ENCODE data around the gene ATG101.

GRCh38 chr12:52091061-52091460 is 21.3 kb downstream of the ATG101 start:
- TF ChIP-seq CTCF (conservative IDR thresholded peaks at IDR 0.05) (no peak), EZH2 (IDR thresholded peaks at IDR 0.05; ENCODE audit: low read depth) (no peak)

Measured in PC-9 (cell line).